Head of caudate nucleus (tissue), 42 donors: Measurements from ENCODE around the gene DLG5.

ENCODE experiments used
- DNase-seq, 42 donors: peaks; one replicate each; pipeline versions ENCODE4 v3.0.0 to v3.0.0-alpha.2; 2020 to 2021; ENCODE audit warnings: mixed read lengths in 7 of 42
- intact Hi-C: fragments of 100-400 bp; cut with DNase I; formaldehyde crosslinking; loops from one replicate; pipeline ENCODE4 v1.15.0; 2022

Gene DLG5

DNA sequence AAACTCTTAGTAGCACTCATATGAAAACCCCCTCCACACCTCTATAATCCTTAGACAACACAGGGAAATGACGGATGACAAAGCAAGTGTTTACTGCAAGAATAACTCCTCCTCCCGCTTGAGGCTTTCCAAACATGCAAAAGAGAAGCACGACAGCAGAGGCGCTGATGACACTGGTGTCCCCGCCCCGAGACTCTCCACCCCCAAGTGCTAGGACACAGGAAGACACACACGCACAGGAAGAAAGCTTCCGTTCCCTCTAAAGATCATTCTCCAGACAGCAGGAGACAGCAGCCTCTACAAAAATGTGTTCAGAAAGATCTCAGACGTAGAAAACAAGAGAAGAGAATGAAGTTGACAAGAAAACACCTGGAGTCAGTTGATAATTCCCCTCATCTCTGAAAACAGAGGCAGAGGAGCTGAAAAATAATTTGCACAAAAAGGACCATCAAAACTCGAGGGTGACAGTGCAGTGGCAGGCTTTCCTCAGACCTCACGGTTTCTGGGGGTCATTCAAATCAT, 90.2 kb downstream of the DLG5 start:
- peak in 17 of 42 donors; percentile 13 to 51 (median 28) for DNase-seq
- intact Hi-C loops: no loop called here

DNA sequence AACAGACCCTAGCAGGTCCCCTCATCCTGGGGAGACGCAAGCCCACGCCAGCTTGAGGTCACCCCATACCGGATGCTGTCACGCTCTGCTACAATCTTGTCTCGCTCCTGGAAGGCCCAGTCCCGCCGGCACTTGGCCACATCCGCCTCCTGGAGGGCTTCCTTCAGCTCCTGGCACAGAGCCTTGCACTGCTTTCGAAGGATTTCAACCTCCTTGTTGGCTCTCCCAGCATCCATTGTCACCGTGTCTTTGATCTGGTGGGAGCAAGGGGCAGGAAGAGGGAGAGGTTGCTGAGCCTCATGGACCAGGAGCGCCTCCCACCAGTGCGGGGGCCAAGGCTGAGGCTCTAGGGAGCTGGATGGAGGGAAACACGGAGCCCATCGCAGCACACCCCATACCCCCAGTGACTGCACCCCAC, 90.9 kb downstream of the DLG5 start:
- intact Hi-C loops: no loop called here
- DNase-seq: no peak

DNA sequence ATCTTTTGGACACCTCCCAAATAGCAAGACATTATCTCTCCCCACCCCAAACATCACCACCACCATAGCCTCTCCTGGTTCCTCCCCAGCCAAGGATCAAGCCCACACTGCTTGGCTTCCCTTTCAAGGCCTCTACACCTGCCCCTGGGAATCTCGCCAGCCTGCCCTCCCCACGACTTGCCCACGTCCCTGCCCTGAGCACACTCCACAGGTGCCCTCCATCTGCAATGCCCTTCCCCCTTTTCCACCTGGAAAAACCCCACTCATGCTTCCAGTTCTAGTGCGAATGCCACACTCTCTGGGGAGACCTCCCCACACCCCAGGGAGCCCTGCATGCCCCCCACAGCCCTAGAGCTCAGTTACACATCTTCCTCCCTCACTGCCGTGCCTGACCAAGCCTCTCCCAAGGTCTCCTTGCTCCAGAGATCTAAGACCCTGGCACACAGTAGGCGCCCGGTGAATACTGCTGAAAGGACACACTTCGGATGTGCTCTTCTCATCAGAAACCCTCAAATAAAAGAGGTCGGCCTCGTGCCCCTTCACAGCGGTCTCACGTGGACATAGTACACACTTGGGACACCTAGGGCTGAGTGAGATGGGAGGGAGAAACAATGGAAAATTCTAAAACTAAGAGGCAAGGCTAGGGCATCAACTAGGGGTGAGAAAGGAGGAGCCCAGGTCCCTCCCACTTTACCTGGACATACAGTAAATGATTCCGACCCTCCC, 91.4 kb downstream of the DLG5 start:
- intact Hi-C loops: no loop called here
- DNase-seq: no peak

DNA sequence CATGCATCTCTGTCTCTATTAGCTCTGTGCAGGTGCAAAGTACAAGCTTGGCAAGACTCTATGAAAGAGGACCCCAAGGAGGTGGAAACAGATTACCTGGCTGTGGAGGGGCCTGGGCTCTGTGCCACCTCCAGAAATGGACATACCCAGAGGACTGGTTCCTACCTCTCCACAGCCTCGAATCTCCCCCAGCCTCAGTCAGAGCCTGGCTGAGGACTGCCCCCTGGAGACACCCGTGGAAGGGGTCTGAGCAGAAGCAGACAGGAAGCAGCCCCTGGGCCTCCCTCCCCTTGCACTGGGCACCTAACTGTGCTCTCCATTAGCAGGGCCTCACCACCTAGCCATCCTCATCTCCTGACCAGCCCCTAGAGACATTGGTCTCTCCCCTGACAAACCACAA, 92.0 kb downstream of the DLG5 start:
- intact Hi-C loops: no loop called here
- no peak for DNase-seq

DNA sequence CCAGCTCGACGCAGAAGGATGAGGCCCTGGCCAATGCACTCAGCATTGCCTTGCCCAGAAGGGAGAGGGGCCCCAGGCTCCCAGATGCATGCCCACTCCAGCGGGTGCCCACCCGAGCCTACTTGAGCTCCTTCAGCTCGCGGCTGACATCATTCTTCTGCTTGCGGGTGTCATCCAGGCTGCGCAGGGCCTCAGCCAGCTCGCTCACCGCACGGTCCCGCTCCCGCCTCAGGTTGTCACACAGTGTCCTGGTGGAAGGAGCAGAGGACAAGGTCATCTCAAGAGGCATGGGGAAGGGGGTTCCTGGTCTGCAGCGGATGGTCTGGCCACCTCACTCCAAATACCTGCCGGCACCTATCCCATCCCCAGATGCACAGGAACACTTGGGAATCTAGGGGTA, 92.8 kb downstream of the DLG5 start:
- no peak for DNase-seq
- intact Hi-C loops: no loop called here

DNA sequence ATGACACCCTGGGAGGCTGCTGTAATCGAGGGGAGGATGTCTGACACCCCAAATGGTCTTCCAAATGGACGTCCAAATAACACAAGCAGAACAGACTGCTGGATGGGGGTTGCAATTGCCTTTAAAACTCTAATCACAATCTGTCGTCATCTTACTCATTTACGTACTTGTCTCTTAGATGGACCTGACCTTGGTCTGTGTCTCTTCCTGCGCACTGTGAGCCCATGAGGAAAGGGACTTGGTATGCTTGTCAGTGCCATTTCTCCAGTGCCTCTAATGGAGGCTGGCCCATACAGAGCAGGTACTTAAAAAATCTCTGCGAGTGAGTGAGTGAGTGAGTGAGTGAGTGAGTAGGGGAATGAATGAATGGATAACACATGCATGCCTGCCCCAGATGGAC, 93.3 kb downstream of the DLG5 start:
- DNase-seq: no peak
- intact Hi-C loops: no loop called here

DNA sequence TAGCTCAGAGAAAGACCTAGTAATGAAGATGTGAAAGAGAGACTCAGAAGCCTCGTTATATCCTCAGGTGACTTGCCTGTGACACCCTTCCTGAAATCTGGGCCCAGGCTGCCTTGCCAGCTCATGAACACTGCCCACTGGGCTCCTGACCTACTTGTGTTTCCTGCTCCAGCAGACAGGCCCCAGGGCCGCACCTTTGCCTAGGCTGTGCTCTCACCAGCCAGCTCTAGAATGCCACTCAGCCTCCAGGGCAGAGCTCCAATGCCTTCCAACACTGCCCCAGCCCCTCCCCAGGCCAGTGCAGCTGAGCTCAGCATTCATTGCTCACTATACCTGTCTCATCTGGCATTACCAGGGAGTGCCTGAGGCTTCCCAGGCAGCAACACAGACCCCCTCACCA, 94.3 kb downstream of the DLG5 start:
- intact Hi-C loops: no loop called here
- no peak for DNase-seq

DNA sequence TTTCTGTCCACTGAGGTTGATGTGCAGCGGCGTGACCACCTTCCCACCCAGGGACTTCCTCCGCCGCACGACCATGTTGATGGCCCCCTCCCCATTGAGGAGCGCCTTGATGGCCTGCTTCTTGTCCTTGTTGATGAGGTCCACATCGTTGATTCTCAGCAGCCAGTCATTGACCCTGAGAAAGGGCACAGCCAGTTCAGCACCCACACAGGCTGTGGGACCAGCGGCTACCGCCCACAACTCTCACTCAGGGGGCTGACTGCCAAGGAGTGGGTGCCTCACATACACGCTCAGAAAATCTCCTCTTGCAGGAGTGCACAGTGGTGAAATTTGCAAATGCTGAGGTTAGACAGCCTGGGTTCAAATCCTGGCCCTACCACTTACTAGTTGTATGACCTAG, 97.2 kb downstream of the DLG5 start:
- intact Hi-C loops: no loop called here
- no peak for DNase-seq

DNA sequence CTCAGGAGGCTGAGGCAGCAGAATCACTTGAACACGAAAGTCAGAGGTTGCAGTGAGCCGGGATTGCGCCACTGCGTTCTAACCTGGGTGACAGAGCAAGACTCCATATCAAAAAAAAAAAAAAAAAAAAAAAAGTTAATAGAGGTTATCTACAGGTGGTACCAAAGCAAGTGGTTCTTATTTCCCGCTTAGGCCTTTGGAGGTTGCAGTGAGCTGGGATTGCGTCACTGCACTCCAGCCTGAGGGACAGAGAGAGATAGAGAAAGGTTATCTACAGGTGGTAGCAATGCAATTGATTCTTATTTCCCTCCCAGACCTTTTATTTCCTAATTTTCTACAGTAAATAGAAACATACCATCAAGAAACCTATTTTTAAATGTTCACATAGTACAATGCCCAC, 98.2 kb downstream of the DLG5 start:
- DNase-seq: no peak
- intact Hi-C loops: no loop called here

DNA sequence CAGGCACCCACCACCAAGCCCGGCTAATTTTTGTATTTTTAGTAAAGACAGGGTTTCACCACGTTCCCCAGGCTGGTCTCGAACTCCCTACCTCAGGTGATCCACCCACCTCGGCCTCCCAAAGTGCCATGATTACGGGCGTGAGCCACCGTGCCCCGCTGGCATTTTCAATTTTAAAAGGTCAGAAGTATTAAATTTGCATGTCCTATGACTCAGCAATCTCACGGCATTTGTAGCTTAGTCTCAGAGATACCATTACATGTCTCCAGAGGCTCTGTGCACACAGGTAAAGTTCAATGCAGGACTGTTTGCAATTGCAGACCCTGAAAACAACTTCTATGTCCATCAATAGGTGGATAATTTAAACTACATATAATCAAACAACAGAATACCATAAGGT, 99.2 kb downstream of the DLG5 start:
- intact Hi-C loops: no loop called here
- DNase-seq: no peak

DNA sequence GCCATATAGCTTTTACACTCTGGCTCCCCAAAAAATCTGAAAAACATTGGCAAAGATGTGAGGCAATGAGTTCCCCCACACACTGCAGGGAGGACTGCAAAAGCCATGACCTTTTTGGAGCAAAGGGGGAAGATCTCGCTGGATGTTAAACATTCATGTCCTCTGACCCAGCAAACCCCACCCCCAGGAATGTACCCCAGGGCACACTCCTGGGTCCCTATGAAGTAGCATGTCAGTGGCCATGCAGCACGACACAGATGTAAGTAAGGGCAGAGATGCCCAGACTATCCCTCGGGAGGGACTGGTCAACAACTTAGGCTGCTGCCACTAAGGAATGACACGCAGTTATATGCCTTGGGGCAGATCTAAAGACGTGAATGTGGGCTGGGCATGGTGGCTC, 100.6 kb downstream of the DLG5 start:
- DNase-seq: no peak
- intact Hi-C loops: no loop called here

DNA sequence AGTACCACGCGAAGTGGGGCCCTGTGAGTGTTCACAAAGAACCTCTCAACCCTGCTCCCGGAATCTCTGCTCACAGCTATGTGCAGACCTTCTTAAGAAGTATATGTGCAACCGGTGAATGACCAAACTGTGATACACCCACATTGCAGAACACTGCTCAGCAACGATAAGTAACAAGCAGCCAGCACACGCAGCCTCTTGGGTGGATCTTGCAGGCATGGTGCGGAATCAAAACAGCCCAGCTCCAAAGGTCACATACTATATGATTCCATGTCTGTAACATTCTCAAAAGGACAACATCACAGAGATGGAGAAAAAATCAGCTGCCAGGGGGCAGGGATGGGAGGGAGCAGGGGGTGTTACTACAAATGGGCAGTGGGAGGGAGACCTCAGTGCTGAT, 101.6 kb downstream of the DLG5 start:
- intact Hi-C loops: no loop called here
- no peak for DNase-seq

DNA sequence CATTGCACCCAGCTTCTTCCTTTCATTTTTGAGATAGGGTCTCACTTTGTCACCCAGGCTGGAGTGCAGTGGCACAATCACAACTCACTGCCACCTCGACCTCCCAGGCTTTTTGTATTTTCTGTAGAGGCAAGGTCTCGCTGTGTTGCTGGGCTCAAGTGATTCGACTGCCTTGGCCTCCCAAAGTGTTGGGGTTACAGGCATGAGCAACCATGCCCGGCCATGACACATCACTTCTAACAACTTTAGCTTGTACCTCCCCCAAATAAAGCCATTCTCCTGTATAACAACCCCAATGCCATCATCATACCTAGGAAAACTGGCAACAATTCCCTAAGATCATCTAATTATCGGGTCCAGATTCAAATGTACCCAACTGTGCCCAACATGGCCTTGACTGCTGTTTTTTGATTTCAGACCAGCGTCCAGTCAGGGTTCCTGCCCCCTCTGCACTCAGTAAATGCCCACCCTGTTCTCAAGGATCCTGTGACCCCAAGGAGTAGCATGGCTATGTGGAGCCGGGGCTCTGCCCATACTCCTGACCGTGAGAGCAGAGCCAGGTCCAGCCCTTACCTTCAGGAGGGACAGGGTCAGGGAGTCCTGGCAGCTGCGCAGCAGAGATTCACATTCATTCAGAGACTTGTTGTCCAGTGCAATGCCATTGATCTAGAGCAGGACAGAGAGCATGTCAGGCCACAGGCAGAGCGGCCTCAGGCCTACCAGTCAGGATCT, 102.6 kb downstream of the DLG5 start:
- DNase-seq: no peak
- intact Hi-C loops: no loop called here

DNA sequence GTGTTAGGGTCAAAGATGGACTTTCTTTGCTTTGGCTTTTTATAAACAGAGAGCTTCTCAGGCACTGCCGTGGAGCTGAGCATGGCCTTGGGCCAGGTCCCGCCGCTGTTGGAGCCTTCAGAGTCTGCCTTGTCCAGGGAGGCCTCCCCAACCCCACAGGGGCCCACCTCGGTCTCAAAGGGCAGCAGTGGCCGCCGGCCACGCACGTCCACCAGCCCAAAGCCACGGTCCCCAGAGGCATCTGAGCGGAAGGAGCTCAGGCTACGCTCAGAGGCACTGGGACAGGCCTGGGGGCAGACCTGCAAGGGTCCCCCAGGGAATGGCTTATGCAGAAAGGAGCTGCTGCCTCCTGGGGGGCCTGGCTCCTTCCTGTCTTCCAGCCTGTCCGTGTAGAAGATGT, 105.0 kb downstream of the DLG5 start:
- DNase-seq: peak in 3 of 42 donors; percentile 11 to 31 (median 12)

DNA sequence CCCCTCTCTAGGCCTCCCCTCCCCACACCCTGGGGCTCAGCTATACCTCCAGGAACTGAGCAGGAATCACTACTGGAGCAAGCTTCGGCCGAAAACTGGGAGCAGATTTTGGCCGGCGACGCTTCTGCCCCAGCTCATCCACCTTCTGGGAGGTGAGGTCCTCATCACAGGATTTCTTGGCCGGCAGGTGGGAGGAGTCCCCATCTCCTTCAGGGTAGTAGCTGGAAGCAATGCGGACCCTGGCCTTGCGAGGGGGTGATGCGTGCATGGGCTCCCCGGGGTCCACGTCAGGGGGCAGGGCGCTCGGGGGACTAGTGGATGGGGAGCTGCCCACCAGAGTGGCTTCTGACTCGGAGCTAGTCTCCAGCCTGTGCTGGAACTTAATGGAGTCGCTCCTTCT, 105.5 kb downstream of the DLG5 start:
- intact Hi-C loops: no loop called here
- DNase-seq: no peak

More for the DNA sequence above, 105.0 kb downstream of the DLG5 start:
- intact Hi-C loops: no loop called here

DNA sequence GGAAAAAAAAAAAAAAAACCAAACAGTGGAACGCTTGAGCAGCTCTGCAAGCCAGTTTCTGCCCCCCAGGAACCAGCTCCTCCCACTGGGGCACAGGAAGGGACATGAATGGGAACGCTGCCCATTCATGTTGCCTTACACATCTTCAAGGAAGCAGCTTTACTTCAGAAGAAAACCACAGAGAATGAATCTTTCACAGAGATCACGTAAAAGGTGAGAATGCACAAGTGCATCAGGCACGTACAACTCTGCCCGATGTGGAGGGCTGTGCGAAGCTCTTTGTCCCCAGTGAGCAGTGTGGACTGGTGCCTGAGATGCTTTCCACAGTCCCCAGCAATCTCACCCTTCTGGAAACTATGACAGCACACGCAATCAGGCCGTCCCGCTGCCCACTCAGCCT, 106.2 kb downstream of the DLG5 start:
- intact Hi-C loops: no loop called here
- DNase-seq: no peak

DNA sequence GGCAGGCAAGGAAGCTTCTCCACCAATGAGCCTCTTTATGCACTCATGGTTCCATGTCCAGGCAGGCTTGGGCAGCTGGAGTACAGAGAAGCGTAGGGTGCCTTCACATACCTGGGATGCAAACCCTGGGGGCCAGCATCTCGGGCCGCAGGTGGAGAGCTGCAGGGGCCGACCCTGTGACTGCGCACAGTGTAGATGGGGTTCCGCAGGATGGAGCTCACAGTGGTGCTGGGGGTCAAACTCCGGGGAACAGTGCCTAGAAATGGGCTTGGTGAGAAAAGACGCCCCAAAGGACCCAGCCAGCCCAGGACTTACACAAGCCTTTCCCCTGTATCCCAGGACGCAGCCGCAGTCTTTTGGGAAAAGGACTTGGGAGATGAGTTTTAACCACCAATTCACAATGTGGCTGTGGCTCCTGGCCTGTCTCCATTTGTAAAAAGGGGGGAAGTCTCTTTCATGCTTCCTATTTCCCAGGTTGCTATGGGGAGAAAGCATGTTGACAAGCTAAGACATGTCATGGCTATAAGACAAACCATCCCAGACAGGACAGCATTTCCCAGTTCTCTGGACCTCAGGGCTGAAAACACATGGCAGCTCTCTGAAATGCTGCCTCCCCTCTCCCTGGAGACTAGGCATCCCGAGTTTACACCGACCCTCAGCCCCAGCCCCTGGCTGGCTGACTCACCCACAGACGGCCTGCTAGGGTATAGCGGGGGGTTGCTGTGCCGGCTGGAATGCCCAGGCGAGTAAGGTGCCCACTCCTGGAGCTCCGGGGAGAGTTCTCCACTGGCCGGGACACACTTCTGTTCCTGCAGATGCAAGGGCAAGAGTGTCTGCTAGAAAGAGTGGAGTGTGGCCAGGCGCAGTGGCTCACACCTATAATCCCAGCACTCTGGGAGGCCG, 107.1 kb downstream of the DLG5 start:
- intact Hi-C loops: no loop called here
- DNase-seq: no peak

DNA sequence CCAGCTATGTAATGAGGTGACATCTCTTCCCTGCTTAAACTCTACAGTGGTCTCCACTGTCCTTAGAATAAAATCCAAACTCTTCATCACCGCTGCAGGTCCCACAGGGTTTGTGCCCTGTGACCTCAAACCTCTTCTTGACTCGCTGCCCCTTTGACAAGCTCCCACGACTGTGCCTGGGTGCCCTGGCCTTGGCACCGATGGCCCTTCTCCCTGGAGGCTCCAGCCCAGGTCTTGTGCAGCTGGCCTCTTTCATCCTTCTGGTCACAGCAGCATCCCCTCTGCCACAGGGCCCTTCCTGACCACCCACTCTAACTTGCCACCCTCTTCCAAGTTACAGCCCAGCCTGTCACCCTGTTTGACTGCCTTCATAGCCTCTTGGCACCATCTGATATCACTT, 108.2 kb downstream of the DLG5 start:
- intact Hi-C loops: no loop called here
- DNase-seq: no peak

DNA sequence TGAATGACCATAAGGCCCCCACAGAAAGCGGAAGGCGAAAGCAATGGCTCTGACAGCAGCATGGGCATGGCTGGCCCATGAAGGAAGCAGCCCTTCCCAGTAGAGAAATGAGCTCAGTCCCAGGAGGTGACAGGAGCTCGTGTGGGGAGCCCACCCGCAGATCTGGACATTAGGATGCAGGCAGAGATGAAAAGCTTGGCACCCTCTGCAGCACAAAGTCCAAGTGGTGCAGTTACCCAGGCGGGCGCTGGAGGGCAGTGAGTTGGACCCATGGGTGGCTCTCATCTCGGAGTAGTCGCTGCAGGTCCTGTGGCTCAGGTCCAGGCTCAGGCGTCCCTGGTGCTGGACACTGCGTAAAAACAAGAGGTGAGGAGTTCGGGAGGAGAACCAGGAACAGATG, 109.0 kb downstream of the DLG5 start:
- no peak for DNase-seq
- intact Hi-C loops: no loop called here

DNA sequence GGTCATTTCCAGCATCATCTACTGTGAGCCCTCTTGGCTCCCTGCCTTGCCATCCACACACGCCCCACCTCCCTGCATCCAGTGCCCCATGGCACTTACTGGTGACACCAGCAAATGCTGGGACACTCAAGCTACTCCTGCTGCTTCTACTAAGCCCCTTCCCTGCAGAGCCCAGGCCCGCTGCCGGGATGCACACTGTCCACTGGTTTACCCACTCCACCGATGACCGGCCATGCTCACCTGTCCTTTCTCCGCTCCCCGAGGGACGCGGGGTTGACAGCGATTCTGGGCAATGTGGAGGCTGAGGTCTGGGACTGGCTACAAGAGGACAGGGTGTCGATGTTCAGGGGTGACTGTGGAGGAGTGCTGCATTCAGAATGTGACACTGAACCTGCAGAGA, 110.2 kb downstream of the DLG5 start:
- intact Hi-C loops: no loop called here
- DNase-seq: no peak
